Measurements from ENCODE around the gene SASH1. TPM values are rescaled to one million over a fixed set of nuclear protein-coding genes. Genes with fewer than 3 reads are reported as not detected.

Gene SASH1
- total RNA-seq, 2 donors from 2014 or later: 4.6 to 12.4 TPM

DNA sequence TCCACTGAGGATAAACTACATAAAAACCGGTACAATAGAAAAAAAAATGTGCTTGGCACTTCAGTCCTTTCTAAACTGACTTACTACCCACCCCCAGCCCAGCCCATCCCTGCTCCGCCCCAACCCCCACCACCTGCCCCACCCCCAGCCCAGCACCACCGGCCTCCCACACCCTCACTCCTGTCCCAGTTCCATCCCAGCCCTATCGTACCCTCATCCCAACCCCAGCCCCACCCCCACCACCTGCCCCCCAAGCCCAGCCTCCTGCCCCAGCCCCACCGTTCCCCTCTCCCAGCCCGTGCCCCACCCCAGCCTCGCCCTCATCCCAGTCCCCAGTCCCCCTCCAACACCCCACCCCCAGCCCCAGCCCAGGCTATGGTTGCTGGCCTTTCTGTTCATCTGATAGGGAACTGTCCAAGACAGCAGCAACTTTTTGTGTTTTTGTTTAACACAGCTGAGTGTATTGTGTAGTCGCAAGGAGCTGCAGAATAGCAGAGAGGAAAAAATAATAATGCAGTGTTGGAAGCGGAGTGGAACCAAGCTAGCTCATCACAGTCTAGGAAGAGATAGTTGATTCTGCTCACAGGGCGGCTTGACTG, 61.9 kb downstream of the SASH1 start:
- no peak for DNase-seq
- TF ChIP-seq, protein P1, sequence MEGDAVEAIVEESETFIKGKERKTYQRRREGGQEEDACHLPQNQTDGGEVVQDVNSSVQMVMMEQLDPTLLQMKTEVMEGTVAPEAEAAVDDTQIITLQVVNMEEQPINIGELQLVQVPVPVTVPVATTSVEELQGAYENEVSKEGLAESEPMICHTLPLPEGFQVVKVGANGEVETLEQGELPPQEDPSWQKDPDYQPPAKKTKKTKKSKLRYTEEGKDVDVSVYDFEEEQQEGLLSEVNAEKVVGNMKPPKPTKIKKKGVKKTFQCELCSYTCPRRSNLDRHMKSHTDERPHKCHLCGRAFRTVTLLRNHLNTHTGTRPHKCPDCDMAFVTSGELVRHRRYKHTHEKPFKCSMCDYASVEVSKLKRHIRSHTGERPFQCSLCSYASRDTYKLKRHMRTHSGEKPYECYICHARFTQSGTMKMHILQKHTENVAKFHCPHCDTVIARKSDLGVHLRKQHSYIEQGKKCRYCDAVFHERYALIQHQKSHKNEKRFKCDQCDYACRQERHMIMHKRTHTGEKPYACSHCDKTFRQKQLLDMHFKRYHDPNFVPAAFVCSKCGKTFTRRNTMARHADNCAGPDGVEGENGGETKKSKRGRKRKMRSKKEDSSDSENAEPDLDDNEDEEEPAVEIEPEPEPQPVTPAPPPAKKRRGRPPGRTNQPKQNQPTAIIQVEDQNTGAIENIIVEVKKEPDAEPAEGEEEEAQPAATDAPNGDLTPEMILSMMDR (conservative IDR thresholded peaks at IDR 0.05): no peak
- Histone ChIP-seq H3K36me3 (ENCODE audit: control insufficient read depth, insufficient read depth, low read length) (no peaks in the 10 kb centered on the region), H3K4me3 (ENCODE audit: low read length) (no peak overlapping the region), H3K9me3 (ENCODE audit: control insufficient read depth, low read length) (no peaks in the 10 kb centered on the region), H3K27me3 (ENCODE audit: control insufficient read depth, insufficient read depth, low read length, poor library complexity, severe bottlenecking) (no peaks in the 10 kb centered on the region), H3K4me1 (ENCODE audit: control insufficient read depth, insufficient read depth, low read length) (no peaks in the 10 kb centered on the region), H3K9ac (ENCODE audit: extremely low read depth, low read length, poor library complexity, severe bottlenecking) (no peak overlapping the region), H3K27ac (ENCODE audit: low read depth, low read length) (no peak overlapping the region)
- peaks cover 6% of the 10 kb centered on the region for H3K36me3 Mint-ChIP-seq (ENCODE audit: low read depth)
- H3K27me3 Mint-ChIP-seq (ENCODE audit: insufficient read depth): no peaks in the 10 kb centered on the region
- no peak overlapping the region for H3K27ac Mint-ChIP-seq
- peaks cover 11% of the 10 kb centered on the region for H3K4me1 Mint-ChIP-seq
- no peaks in the 10 kb centered on the region for H3K9me3 Mint-ChIP-seq
- H3K4me3 Mint-ChIP-seq: no peak overlapping the region
- WGBS, 2 experiments (ENCODE audit: insufficient coverage in 1 of 2, insufficient read length in 1 of 2): 68 to 75% methylated on average over 4 to 8 of the region's 10 CpGs

DNA sequence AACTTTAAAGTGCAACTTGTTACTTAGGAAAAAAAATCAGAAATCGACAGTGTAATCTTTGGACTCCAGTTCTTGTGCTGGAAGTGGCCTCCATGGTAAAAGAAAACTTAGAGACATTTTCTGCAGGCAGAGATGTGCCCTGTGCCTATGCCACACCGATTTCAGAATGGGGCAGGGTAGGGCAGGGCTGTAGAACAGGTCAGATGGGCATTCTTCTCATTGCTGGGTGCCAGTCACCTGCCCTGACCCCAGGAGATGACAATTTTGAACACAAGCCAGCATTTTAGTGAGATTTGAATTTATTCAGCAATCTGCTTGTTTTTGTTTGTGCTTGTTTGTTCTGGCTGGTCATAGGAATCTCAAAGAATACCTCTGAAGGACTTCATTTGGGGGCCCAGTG, 63.3 kb downstream of the SASH1 start:
- H3K36me3 ChIP-seq (ENCODE audit: control insufficient read depth, insufficient read depth, low read length): no peaks in the 10 kb centered on the region
- H3K27me3 Mint-ChIP-seq (ENCODE audit: insufficient read depth): no peaks in the 10 kb centered on the region
- H3K27ac ChIP-seq (ENCODE audit: low read depth, low read length): no peak overlapping the region
- no peak overlapping the region for H3K27ac Mint-ChIP-seq
- H3K4me1 ChIP-seq (ENCODE audit: control insufficient read depth, insufficient read depth, low read length): no peaks in the 10 kb centered on the region
- H3K9me3 Mint-ChIP-seq: no peaks in the 10 kb centered on the region
- peaks cover 6% of the 10 kb centered on the region for H3K36me3 Mint-ChIP-seq (ENCODE audit: low read depth)
- WGBS, 2 experiments (ENCODE audit: insufficient coverage in 1 of 2, insufficient read length in 1 of 2): 90 to 94% methylated on average over 2 of the region's 2 CpGs
- TF ChIP-seq, protein P1 (conservative IDR thresholded peaks at IDR 0.05): no peak
- peaks cover under 1% of the 10 kb centered on the region for H3K4me1 Mint-ChIP-seq
- H3K4me3 ChIP-seq (ENCODE audit: low read length): no peak overlapping the region
- H3K9me3 ChIP-seq (ENCODE audit: control insufficient read depth, low read length): no peaks in the 10 kb centered on the region
- no peak for DNase-seq
- H3K9ac ChIP-seq (ENCODE audit: extremely low read depth, low read length, poor library complexity, severe bottlenecking): no peak overlapping the region
- no peak overlapping the region for H3K4me3 Mint-ChIP-seq
- H3K27me3 ChIP-seq (ENCODE audit: control insufficient read depth, insufficient read depth, low read length, poor library complexity, severe bottlenecking): no peaks in the 10 kb centered on the region

DNA sequence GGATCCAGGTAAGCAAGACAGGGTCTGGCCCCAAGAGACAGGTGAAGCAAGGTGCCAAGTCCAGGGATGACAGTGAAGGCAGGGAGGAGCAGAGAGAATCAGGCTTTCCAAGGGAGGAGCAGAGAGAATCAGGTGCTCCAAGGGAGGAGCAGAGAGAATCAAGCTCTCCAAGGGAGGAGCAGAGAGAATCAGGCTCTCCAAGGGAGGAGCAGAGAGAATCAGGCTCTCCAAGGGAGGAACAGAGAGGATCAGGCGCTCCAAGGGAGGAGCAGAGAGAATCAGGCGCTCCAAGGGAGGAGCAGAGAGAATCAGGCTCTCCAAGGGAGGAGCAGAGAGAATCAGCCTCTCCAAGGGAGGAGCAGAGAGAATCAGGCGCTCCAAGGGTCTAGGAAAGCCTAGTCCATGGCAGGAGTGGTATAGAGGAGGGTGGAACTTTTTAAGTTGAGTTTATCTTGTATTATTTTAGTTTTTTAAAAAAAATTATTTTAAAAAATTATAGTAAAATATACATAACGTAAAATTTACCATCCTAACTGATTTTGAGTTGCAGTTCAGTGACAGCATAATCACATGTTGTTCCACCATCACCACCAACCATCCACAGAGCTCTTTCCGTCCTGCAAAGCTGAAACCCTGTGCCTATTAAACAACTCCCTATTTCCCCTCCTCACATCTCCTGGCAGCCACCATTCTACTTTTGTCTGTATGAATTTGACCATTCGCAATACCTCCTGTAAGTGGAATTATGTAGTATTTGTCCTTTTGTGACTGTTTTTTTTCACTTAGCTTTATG, 64.1 kb downstream of the SASH1 start:
- H3K27me3 ChIP-seq (ENCODE audit: control insufficient read depth, insufficient read depth, low read length, poor library complexity, severe bottlenecking): no peaks in the 10 kb centered on the region
- H3K4me3 Mint-ChIP-seq: no peak overlapping the region
- H3K27ac ChIP-seq (ENCODE audit: low read depth, low read length): no peak overlapping the region
- H3K4me1 ChIP-seq (ENCODE audit: control insufficient read depth, insufficient read depth, low read length): no peaks in the 10 kb centered on the region
- WGBS, 2 experiments (ENCODE audit: insufficient coverage in 1 of 2, insufficient read length in 1 of 2): 93% methylated on average over 6 of the region's 6 CpGs; no CpG with 5 or more reads in 1 of the 2 experiments
- no peaks in the 10 kb centered on the region for H3K4me1 Mint-ChIP-seq
- H3K27ac Mint-ChIP-seq: no peak overlapping the region
- no peaks in the 10 kb centered on the region for H3K36me3 ChIP-seq (ENCODE audit: control insufficient read depth, insufficient read depth, low read length)
- no peaks in the 10 kb centered on the region for H3K9me3 ChIP-seq (ENCODE audit: control insufficient read depth, low read length)
- peaks cover 6% of the 10 kb centered on the region for H3K36me3 Mint-ChIP-seq (ENCODE audit: low read depth)
- no peak overlapping the region for H3K4me3 ChIP-seq (ENCODE audit: low read length)
- H3K9ac ChIP-seq (ENCODE audit: extremely low read depth, low read length, poor library complexity, severe bottlenecking): no peak overlapping the region
- no peaks in the 10 kb centered on the region for H3K9me3 Mint-ChIP-seq
- DNase-seq: no peak
- no peaks in the 10 kb centered on the region for H3K27me3 Mint-ChIP-seq (ENCODE audit: insufficient read depth)
- TF ChIP-seq, protein P1 (conservative IDR thresholded peaks at IDR 0.05): no peak
